ENCODE results near the gene SLC1A7.

SLC1A7 gene

GRCh38 chr1:53070621-53071020 is 71.8 kb downstream of the SLC1A7 start:
- POLR2A ChIA-PET, result no interaction called here
- no peak for DNase-seq (ENCODE audit: extremely low spot score)

GRCh38 chr1:53069663-53070327 is 72.6 kb downstream of the SLC1A7 start:
- no peak for DNase-seq (ENCODE audit: extremely low spot score)
- CTCF ChIA-PET, result no interaction called here
- POLR2A ChIA-PET, result no interaction called here
- TF ChIP-seq ELF4 (IDR thresholded peaks at IDR 0.05), result no peak

More at GRCh38 chr1:53070621-53071020, 71.8 kb downstream of the SLC1A7 start:
- CTCF ChIA-PET, result no interaction called here
- TF ChIP-seq ZNF384 (IDR thresholded peaks at IDR 0.05) (no peak), TARDBP (IDR thresholded peaks at IDR 0.05) (no peak), FOXK2 (IDR thresholded peaks at IDR 0.05) (no peak), ARNT (IDR thresholded peaks at IDR 0.05) (no peak), SUZ12 (IDR thresholded peaks at IDR 0.05) (no peak), BHLHE40 (IDR thresholded peaks at IDR 0.05; ENCODE audit: borderline replicate concordance) (no peak), CTBP1 (IDR thresholded peaks at IDR 0.05; ENCODE audit: borderline replicate concordance) (no peak), PKNOX1 (IDR thresholded peaks at IDR 0.05) (no peak), LEF1 (IDR thresholded peaks at IDR 0.05; ENCODE audit: borderline replicate concordance) (no peak), FOXM1 (IDR thresholded peaks at IDR 0.05; ENCODE audit: borderline replicate concordance) (no peak), ELF4 (IDR thresholded peaks at IDR 0.05) (no peak), SP1 (IDR thresholded peaks at IDR 0.05) (no peak), HDGF (IDR thresholded peaks at IDR 0.05; ENCODE audit: borderline replicate concordance) (no peak), L3MBTL2 (conservative IDR thresholded peaks at IDR 0.05) (no peak), NFRKB (IDR thresholded peaks at IDR 0.05) (no peak), FOXA1 (IDR thresholded peaks at IDR 0.05) (no peak)

- ChIA-PET CTCF (no interaction called here), POLR2A (no interaction called here)
- DNase-seq (ENCODE audit: extremely low spot score), result no peak
- TF ChIP-seq ARNT (IDR thresholded peaks at IDR 0.05) (no peak), HDGF (IDR thresholded peaks at IDR 0.05; ENCODE audit: borderline replicate concordance) (no peak)
Observed at GRCh38 chr1:53069265-53069662, 73.2 kb downstream of the SLC1A7 start.

GRCh38 chr1:53068314-53069099 is 73.9 kb downstream of the SLC1A7 start:
- ChIA-PET CTCF (no interaction called here), POLR2A (no interaction called here)
- TF ChIP-seq SP1 (IDR thresholded peaks at IDR 0.05), result no peak
- TF ChIP-seq CTBP1 (IDR thresholded peaks at IDR 0.05; ENCODE audit: borderline replicate concordance), result no peak
- TF ChIP-seq FOXA1 (IDR thresholded peaks at IDR 0.05), result no peak
- no peak for TF ChIP-seq HDGF (IDR thresholded peaks at IDR 0.05; ENCODE audit: borderline replicate concordance)
- TF ChIP-seq TARDBP (IDR thresholded peaks at IDR 0.05), result no peak
- no peak for TF ChIP-seq SUZ12 (IDR thresholded peaks at IDR 0.05)
- TF ChIP-seq FOXK2 (IDR thresholded peaks at IDR 0.05), result no peak
- TF ChIP-seq LEF1 (IDR thresholded peaks at IDR 0.05; ENCODE audit: borderline replicate concordance), result no peak
- no peak for TF ChIP-seq FOXM1 (IDR thresholded peaks at IDR 0.05; ENCODE audit: borderline replicate concordance)
- no peak for TF ChIP-seq ARNT (IDR thresholded peaks at IDR 0.05)
- no peak for TF ChIP-seq BHLHE40 (IDR thresholded peaks at IDR 0.05; ENCODE audit: borderline replicate concordance)
- no peak for TF ChIP-seq ELF4 (IDR thresholded peaks at IDR 0.05)
- no peak for TF ChIP-seq PKNOX1 (IDR thresholded peaks at IDR 0.05)
- TF ChIP-seq L3MBTL2 (conservative IDR thresholded peaks at IDR 0.05), result no peak
- no peak for TF ChIP-seq NFRKB (IDR thresholded peaks at IDR 0.05)
- no peak for TF ChIP-seq ZNF384 (IDR thresholded peaks at IDR 0.05)
- DNase-seq (ENCODE audit: extremely low spot score), result no peak

- no peak for DNase-seq (ENCODE audit: extremely low spot score)
- CTCF ChIA-PET, result interaction anchor here (0.7 kb wide), 1 partner anchor 10 kb away, joined by 4 read pairs; no protein-coding TSS in a partner anchor
- TF ChIP-seq BHLHE40 (IDR thresholded peaks at IDR 0.05; ENCODE audit: borderline replicate concordance) (no peak), HDGF (IDR thresholded peaks at IDR 0.05; ENCODE audit: borderline replicate concordance) (no peak), ELF4 (IDR thresholded peaks at IDR 0.05) (no peak), CTBP1 (IDR thresholded peaks at IDR 0.05; ENCODE audit: borderline replicate concordance) (no peak), ARNT (IDR thresholded peaks at IDR 0.05) (no peak), FOXK2 (IDR thresholded peaks at IDR 0.05) (no peak), SUZ12 (IDR thresholded peaks at IDR 0.05) (no peak), PKNOX1 (IDR thresholded peaks at IDR 0.05) (no peak), TARDBP (IDR thresholded peaks at IDR 0.05) (no peak), NFRKB (IDR thresholded peaks at IDR 0.05) (no peak), FOXA1 (IDR thresholded peaks at IDR 0.05) (no peak), SP1 (IDR thresholded peaks at IDR 0.05) (no peak), FOXM1 (IDR thresholded peaks at IDR 0.05; ENCODE audit: borderline replicate concordance) (no peak), L3MBTL2 (conservative IDR thresholded peaks at IDR 0.05) (no peak), LEF1 (IDR thresholded peaks at IDR 0.05; ENCODE audit: borderline replicate concordance) (no peak), ZNF384 (IDR thresholded peaks at IDR 0.05) (no peak)
- POLR2A ChIA-PET, result no interaction called here
Observed at GRCh38 chr1:53067886-53068285, 74.6 kb downstream of the SLC1A7 start.

Data from HEK293T (cell line).